Jurkat, Clone E6-1 (cell line): Measurements from ENCODE around the gene TCEANC2.
"Not testable (repeated sequence)": the region's sequence is repeated elsewhere in the genome, so short reads cannot be mapped to it uniquely, and the experiment has no call there.

Experiments used
- DNase-seq: peaks from one replicate; pipeline ENCODE4 v3.0.0-alpha.2; 2011; ENCODE audit warnings: low read depth, low spot score
- H3K4me3 ChIP-seq: 2 replicates; pipeline ENCODE4 v1.5.1; 2011; ENCODE audit warnings: mild to moderate bottlenecking, low read length, control low read depth, moderate library complexity

The TCEANC2 gene

GRCh38 chr1:54024358-54024757, 29.1 kb upstream of the TCEANC2 start:
- no peak overlapping the region for H3K4me3 ChIP-seq
- DNase-seq, result no peak

GRCh38 chr1:54024811-54025210, 28.6 kb upstream of the TCEANC2 start:
- not testable (repeated sequence) for DNase-seq, H3K4me3 ChIP-seq

GRCh38 chr1:54027848-54028247, 25.6 kb upstream of the TCEANC2 start:
- H3K4me3 ChIP-seq, result no peak overlapping the region
- no peak for DNase-seq

- no peak overlapping the region for H3K4me3 ChIP-seq
- DNase-seq, result no peak
These were observed 24.8 kb upstream of the TCEANC2 start for GRCh38 chr1:54028306-54029251.

- no peak for DNase-seq
- no peak overlapping the region for H3K4me3 ChIP-seq
These were observed 15.9 kb upstream of the TCEANC2 start for GRCh38 chr1:54037476-54037875.

GRCh38 chr1:54041806-54042205, 11.6 kb upstream of the TCEANC2 start:
- no peak overlapping the region for H3K4me3 ChIP-seq
- DNase-seq, result no peak

GRCh38 chr1:54045496-54045895, 7.9 kb upstream of the TCEANC2 start:
- DNase-seq, result no peak
- no peak overlapping the region for H3K4me3 ChIP-seq

GRCh38 chr1:54046671-54047383, 6.6 kb upstream of the TCEANC2 start:
- DNase-seq, result no peak

GRCh38 chr1:54047384-54048305, 5.8 kb upstream of the TCEANC2 start:
- no peak overlapping the region for H3K4me3 ChIP-seq
- no peak for DNase-seq

More at GRCh38 chr1:54046671-54047383, 6.6 kb upstream of the TCEANC2 start:
- no peak overlapping the region for H3K4me3 ChIP-seq

- not testable (repeated sequence) for DNase-seq, H3K4me3 ChIP-seq
These were observed 3.0 kb upstream of the TCEANC2 start for GRCh38 chr1:54050435-54050834.

- no peak for DNase-seq
- peak overlapping the region; percentile 98 for H3K4me3 ChIP-seq
These were observed 1.4 kb upstream of the TCEANC2 start for GRCh38 chr1:54051933-54052430.

GRCh38 chr1:54052431-54052933, 926 bp upstream of the TCEANC2 start:
- peak overlapping the region; percentile 98 for H3K4me3 ChIP-seq
- DNase-seq, result peak; percentile 18

- peak overlapping the region; percentile 98 for H3K4me3 ChIP-seq
- DNase-seq, result peak; percentile 15
These were observed 483 bp downstream of the TCEANC2 start for GRCh38 chr1:54053745-54054437.

- H3K4me3 ChIP-seq, result peak overlapping the region; percentile 98
- peak; percentile 10 for DNase-seq
These were observed 986 bp downstream of the TCEANC2 start for GRCh38 chr1:54054438-54054749.

GRCh38 chr1:54064299-54064698, 10.9 kb downstream of the TCEANC2 start:
- DNase-seq, result no peak
- H3K4me3 ChIP-seq, result no peak overlapping the region

GRCh38 chr1:54069791-54070170, 16.4 kb downstream of the TCEANC2 start:
- no peak for DNase-seq
- no peak overlapping the region for H3K4me3 ChIP-seq

GRCh38 chr1:54070171-54070837, 16.9 kb downstream of the TCEANC2 start:
- peak; percentile 72 for DNase-seq
- no peak overlapping the region for H3K4me3 ChIP-seq

- H3K4me3 ChIP-seq, result no peak overlapping the region
- DNase-seq, result no peak
These were observed 24.0 kb downstream of the TCEANC2 start for GRCh38 chr1:54077359-54077758.
